PFSK-1 (cell line): ENCODE data around the gene DAZAP2.

ENCODE experiments used
- FOXP2 ChIP-seq: optimal IDR thresholded peaks from 2 replicates; pipeline ENCODE3; 2011; ENCODE audit warnings: borderline replicate concordance, control low read depth, inconsistent platforms; ENCODE audit not compliant: insufficient read depth; ENCODE audit errors: extremely low read length, extremely low read depth
- POLR2AphosphoS5 ChIP-seq: IDR thresholded peaks from 2 replicates; pipeline ENCODE4 v1.6.1; 2012; ENCODE audit warnings: low read depth, mild to moderate bottlenecking, control low read depth, low read length, moderate library complexity
- REST ChIP-seq, 2 experiments: IDR thresholded peaks; 2 replicates each; pipeline versions ENCODE4 v1.6.1 to v1.8.0; 2011 to 2012; ENCODE audit warnings: low read depth in 2 of 2, low read length in 2 of 2, control low read depth in 1 of 2, inconsistent platforms in 1 of 2, mild to moderate bottlenecking in 1 of 2, moderate library complexity in 1 of 2; ENCODE audit not compliant: insufficient read depth in 1 of 2
- SIN3A ChIP-seq: IDR thresholded peaks from 2 replicates; pipeline ENCODE4 v1.6.1; 2012; ENCODE audit warnings: mild to moderate bottlenecking, low read length, moderate library complexity, borderline replicate concordance; ENCODE audit not compliant: insufficient read depth
- TAF1 ChIP-seq: IDR thresholded peaks from 2 replicates; pipeline ENCODE4 v1.6.1; 2012; ENCODE audit warnings: low read length, control low read depth, borderline replicate concordance; ENCODE audit not compliant: insufficient read depth

The DAZAP2 gene

GRCh38 chr12:51225234-51225633 is 13.4 kb upstream of the DAZAP2 start:
- TF ChIP-seq TAF1 (no peak), POLR2AphosphoS5 (no peak), SIN3A (no peak), REST (IDR thresholded peaks at IDR 0.05; ENCODE audit: insufficient read depth in 1 of 2, low read depth in 2 of 2, low read length in 2 of 2) (no peak), FOXP2 (no peak)

GRCh38 chr12:51225771-51226170 is 12.9 kb upstream of the DAZAP2 start:
- no peak for TF ChIP-seq FOXP2
- no peak for TF ChIP-seq REST (IDR thresholded peaks at IDR 0.05; ENCODE audit: insufficient read depth in 1 of 2, low read depth in 2 of 2, low read length in 2 of 2)
- TF ChIP-seq POLR2AphosphoS5, result no peak
- no peak for TF ChIP-seq TAF1
- no peak for TF ChIP-seq SIN3A

GRCh38 chr12:51227962-51228361 is 10.7 kb upstream of the DAZAP2 start:
- TF ChIP-seq REST (IDR thresholded peaks at IDR 0.05; ENCODE audit: insufficient read depth in 1 of 2, low read depth in 2 of 2, low read length in 2 of 2) (no peak), SIN3A (no peak), FOXP2 (no peak), TAF1 (no peak), POLR2AphosphoS5 (no peak)

- TF ChIP-seq POLR2AphosphoS5 (no peak), FOXP2 (no peak), REST (IDR thresholded peaks at IDR 0.05; ENCODE audit: insufficient read depth in 1 of 2, low read depth in 2 of 2, low read length in 2 of 2) (no peak)
Measured at GRCh38 chr12:51229116-51229809, 9.4 kb upstream of the DAZAP2 start.

- no peak for TF ChIP-seq TAF1
- no peak for TF ChIP-seq REST (IDR thresholded peaks at IDR 0.05; ENCODE audit: insufficient read depth in 1 of 2, low read depth in 2 of 2, low read length in 2 of 2)
- no peak for TF ChIP-seq POLR2AphosphoS5
- TF ChIP-seq FOXP2, result no peak
- TF ChIP-seq SIN3A, result no peak
Measured at GRCh38 chr12:51232642-51233041, 6.0 kb upstream of the DAZAP2 start.
